Natural killer cell (primary cell): Measurements from ENCODE around the gene WHRN. TPM values are rescaled to one million over a fixed set of nuclear protein-coding genes. Genes with fewer than 3 reads are reported as not detected.
A peak's percentile ranks its signal among the peaks of the same experiment; 100 is the strongest.

Experiments used
- ATAC-seq, 3 donors: fragments of 150-1000 bp in 2 of 3; fragments of 200-7000 bp in 1 of 3; cut with Tn5 transposase; 1 replicate in 1 of 3; 2 replicates in 2 of 3; pipeline ENCODE4 v1.10.0; 2021; ENCODE audit warnings: mild to moderate bottlenecking in 2 of 3, moderate library complexity in 2 of 3
- DNase-seq, 2 donors: peaks; one replicate each; pipeline versions ENCODE4 v3.0.0 to v3.0.0-alpha.2; 2013 to 2021; ENCODE audit warnings: mixed read lengths in 1 of 2
- H3K27ac ChIP-seq: one replicate; pipeline ENCODE4 v1.5.1; 2013; ENCODE audit warnings: mild to moderate bottlenecking, low read length
- H3K27me3 ChIP-seq: one replicate; pipeline ENCODE4 v1.6.1; 2013; ENCODE audit warnings: low read length; ENCODE audit not compliant: control insufficient read depth, insufficient read depth
- H3K36me3 ChIP-seq: one replicate; pipeline ENCODE4 v1.6.1; 2013; ENCODE audit warnings: low read length; ENCODE audit not compliant: control insufficient read depth, insufficient read depth
- H3K4me1 ChIP-seq: one replicate; pipeline ENCODE4 v1.6.1; 2013; ENCODE audit warnings: low read length; ENCODE audit not compliant: control insufficient read depth, insufficient read depth
- H3K4me3 ChIP-seq: one replicate; pipeline ENCODE4 v1.5.1; 2013; ENCODE audit warnings: low read length
- H3K9me3 ChIP-seq: one replicate; pipeline ENCODE4 v1.6.1; 2013; ENCODE audit warnings: low read length; ENCODE audit not compliant: control insufficient read depth, insufficient read depth
- H3K27ac Mint-ChIP-seq, 2 donors: one replicate each; pipeline ENCODE4 v1.8.0; 2022; ENCODE audit warnings: mild to moderate bottlenecking in 2 of 2, mixed read lengths in 2 of 2, moderate library complexity in 1 of 2
- H3K27me3 Mint-ChIP-seq, 2 donors: one replicate each; pipeline ENCODE4 v1.8.0; 2022; ENCODE audit warnings: low read depth in 2 of 2, mixed read lengths in 2 of 2
- H3K36me3 Mint-ChIP-seq: one replicate; pipeline ENCODE4 v1.8.0; 2022; ENCODE audit warnings: mixed read lengths
- H3K4me1 Mint-ChIP-seq, 2 donors: one replicate each; pipeline ENCODE4 v1.8.0; 2022; ENCODE audit warnings: mixed read lengths in 2 of 2
- H3K4me3 Mint-ChIP-seq: one replicate; pipeline ENCODE4 v1.8.0; 2022; ENCODE audit warnings: mild to moderate bottlenecking, moderate library complexity, mixed read lengths
- H3K9me3 Mint-ChIP-seq, 2 donors: one replicate each; pipeline ENCODE4 v1.8.0; 2022; ENCODE audit warnings: mixed read lengths in 2 of 2
- CTCF ChIP-seq: fragments of 200-600 bp; IDR thresholded peaks from one replicate; pipeline ENCODE4 v1.8.0; 2022; ENCODE audit warnings: antibody characterized with exemption
- WGBS: methylation state at CpG from one replicate; pipeline ENCODE4 v1.1.7; 2013; ENCODE audit warnings: missing lambda C conversion rate; ENCODE audit not compliant: insufficient coverage; 5-methylcytosine and 5-hydroxymethylcytosine counted together
- intact Hi-C: fragments of 100-400 bp; cut with micrococcal nuclease; formaldehyde crosslinking; loops from one replicate; pipeline ENCODE4 v1.14.2; 2022
- total RNA-seq, 4 donors: library from RNA; stranded (reverse); fragments of 120-200 nt in 1 of 4; gene quantifications; one replicate each; pipeline versions ENCODE4 v1.2.3 to v1.2.4, GENCODE V29; 2013 to 2022

The WHRN gene
- total RNA-seq, 3 donors from 2014 or later (not counting 1 experiment from before 2014, with no cell fraction given) = 29.8 to 90.6 (median 36.8) TPM

GRCh38 chr9:114367772-114368569, 137.3 kb downstream of the WHRN start:
- peak overlapping the region; percentile 100 for H3K27ac ChIP-seq
- H3K4me1 ChIP-seq = peaks cover 91% of the 10 kb centered on the region
- H3K4me3 Mint-ChIP-seq = peak overlapping the region; percentile 38
- no peaks in the 10 kb centered on the region for H3K27me3 ChIP-seq
- 66% methylated on average over 14 of the region's 14 CpGs for WGBS
- H3K4me1 Mint-ChIP-seq = peaks cover 53 to 76% of the 10 kb centered on the region in 2 donors
- no peaks in the 10 kb centered on the region for H3K9me3 ChIP-seq
- TF ChIP-seq CTCF = no peak
- DNase-seq (peak in 1 of 2 donors; percentile 55), ATAC-seq (no peak)
- peaks cover 0 to 3% of the 10 kb centered on the region in 2 donors for H3K9me3 Mint-ChIP-seq
- peak overlapping the region; percentile 79 to 86 for H3K27ac Mint-ChIP-seq
- intact Hi-C loops = loop anchor here (5.0 kb wide), 1 partner anchor 846 kb away; no protein-coding TSS in a partner anchor
- peaks cover 16% of the 10 kb centered on the region for H3K36me3 Mint-ChIP-seq
- H3K36me3 ChIP-seq = peaks cover 81% of the 10 kb centered on the region
- H3K4me3 ChIP-seq = no peak overlapping the region
- no peaks in the 10 kb centered on the region for H3K27me3 Mint-ChIP-seq

DNA sequence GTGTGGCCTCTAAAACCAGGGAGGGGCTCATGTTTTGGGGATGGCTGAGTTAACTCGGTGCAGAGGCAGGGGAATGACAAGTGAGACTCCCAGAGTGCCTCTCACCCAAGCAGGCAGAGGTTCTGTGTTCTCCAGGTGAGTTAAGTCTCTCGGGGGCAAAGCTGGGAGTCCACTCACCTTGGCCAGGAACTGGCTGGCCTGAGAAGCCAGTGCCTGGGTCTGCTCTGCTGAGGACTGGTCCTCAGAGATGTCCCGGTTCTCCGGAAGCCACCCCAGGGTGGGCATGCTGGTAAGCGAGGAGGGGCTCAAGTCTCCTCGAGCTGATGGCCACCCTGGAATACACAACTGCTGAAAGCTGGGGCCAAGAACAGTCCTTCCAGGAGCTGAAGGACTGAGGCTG, 137.9 kb downstream of the WHRN start:
- no peaks in the 10 kb centered on the region for H3K27me3 Mint-ChIP-seq

DNA sequence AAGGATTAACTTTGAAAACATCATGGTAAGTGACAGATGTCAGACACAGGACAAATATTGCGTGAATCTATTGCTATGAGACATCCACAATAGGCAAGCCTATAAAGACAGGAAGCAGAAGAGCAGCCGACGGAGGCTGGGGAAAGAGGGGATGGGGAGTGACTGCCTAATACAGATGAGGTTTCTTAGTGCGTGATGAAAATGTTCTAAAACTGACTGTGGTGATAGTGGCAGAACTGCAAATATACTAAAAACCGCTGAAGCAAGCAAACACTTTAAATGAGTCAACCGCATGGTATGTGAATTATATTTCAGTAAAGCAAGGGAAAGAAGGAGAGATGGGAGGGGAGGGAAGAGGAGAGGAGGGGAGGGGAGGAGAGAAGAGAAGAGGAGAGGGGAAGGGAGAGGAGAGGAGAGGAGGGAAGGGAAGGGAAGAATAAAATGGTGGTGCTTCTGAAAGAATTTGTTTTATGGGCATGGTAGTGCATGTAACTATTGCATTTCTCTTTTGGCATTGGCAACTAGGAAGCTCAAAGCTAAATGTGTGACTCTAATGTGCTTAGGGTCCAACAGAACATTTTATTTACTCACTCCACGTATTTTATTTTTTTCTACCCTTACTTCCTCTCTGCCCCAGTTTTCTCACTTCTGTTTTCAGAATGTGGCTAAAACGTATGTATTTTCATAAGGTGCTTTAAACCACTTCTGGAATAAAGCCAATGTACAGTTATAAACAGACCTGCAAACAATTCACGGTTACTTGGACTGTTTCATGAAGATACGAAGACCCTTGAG, 138.7 kb downstream of the WHRN start:
- Mint-ChIP-seq H3K4me3 (peak overlapping the region; percentile 77), H3K4me1 (peaks cover 54 to 69% of the 10 kb centered on the region in 2 donors), H3K9me3 (peaks cover 0 to 3% of the 10 kb centered on the region in 2 donors), H3K27me3 (no peaks in the 10 kb centered on the region), H3K27ac (peak overlapping the region; percentile 79 to 86), H3K36me3 (peaks cover 20% of the 10 kb centered on the region)
- DNase-seq (peak in 1 of 2 donors; percentile 78), ATAC-seq (peak; percentile 27 to 49 (median 33))
- H3K27ac ChIP-seq = peak overlapping the region; percentile 100
- under 1% methylated on average over 10 of the region's 10 CpGs for WGBS
- H3K36me3 ChIP-seq = peaks cover 86% of the 10 kb centered on the region
- intact Hi-C loops = loop anchor here (1.0 to 5.0 kb wide), 2 partner anchors 9 to 844 kb away; no protein-coding TSS in a partner anchor
- H3K9me3 ChIP-seq = no peaks in the 10 kb centered on the region
- no peak overlapping the region for H3K4me3 ChIP-seq
- H3K27me3 ChIP-seq = no peaks in the 10 kb centered on the region
- TF ChIP-seq CTCF = no peak
- peaks cover 89% of the 10 kb centered on the region for H3K4me1 ChIP-seq

More for the DNA sequence above, 137.9 kb downstream of the WHRN start:
- Histone ChIP-seq H3K9me3 (no peaks in the 10 kb centered on the region), H3K4me3 (no peak overlapping the region), H3K27me3 (no peaks in the 10 kb centered on the region), H3K27ac (peak overlapping the region; percentile 100), H3K36me3 (peaks cover 84% of the 10 kb centered on the region), H3K4me1 (peaks cover 89% of the 10 kb centered on the region)
- ATAC-seq (no peak), DNase-seq (peak in 1 of 2 donors; percentile 37)
- Mint-ChIP-seq H3K4me3 (peak overlapping the region; percentile 77), H3K9me3 (peaks cover 0 to 3% of the 10 kb centered on the region in 2 donors), H3K4me1 (peaks cover 59 to 74% of the 10 kb centered on the region in 2 donors), H3K36me3 (peaks cover 20% of the 10 kb centered on the region), H3K27ac (peak overlapping the region; percentile 79 to 86)
- TF ChIP-seq CTCF = no peak
- 65% methylated on average over 6 of the region's 6 CpGs for WGBS
- intact Hi-C loops = loop anchor here (5.0 kb wide), 1 partner anchor 845 kb away; no protein-coding TSS in a partner anchor
